ENCODE measurements around the gene FXYD5. TPM values are rescaled to one million over a fixed set of nuclear protein-coding genes. Genes with fewer than 3 reads are reported as not detected.

The FXYD5 gene
- total and polyA plus RNA-seq, 9 of the 15 experiments (the other 6 are each of a cell fraction or from before 2014, with no cell fraction given) = 104 to 537 (median 174) TPM

DNA sequence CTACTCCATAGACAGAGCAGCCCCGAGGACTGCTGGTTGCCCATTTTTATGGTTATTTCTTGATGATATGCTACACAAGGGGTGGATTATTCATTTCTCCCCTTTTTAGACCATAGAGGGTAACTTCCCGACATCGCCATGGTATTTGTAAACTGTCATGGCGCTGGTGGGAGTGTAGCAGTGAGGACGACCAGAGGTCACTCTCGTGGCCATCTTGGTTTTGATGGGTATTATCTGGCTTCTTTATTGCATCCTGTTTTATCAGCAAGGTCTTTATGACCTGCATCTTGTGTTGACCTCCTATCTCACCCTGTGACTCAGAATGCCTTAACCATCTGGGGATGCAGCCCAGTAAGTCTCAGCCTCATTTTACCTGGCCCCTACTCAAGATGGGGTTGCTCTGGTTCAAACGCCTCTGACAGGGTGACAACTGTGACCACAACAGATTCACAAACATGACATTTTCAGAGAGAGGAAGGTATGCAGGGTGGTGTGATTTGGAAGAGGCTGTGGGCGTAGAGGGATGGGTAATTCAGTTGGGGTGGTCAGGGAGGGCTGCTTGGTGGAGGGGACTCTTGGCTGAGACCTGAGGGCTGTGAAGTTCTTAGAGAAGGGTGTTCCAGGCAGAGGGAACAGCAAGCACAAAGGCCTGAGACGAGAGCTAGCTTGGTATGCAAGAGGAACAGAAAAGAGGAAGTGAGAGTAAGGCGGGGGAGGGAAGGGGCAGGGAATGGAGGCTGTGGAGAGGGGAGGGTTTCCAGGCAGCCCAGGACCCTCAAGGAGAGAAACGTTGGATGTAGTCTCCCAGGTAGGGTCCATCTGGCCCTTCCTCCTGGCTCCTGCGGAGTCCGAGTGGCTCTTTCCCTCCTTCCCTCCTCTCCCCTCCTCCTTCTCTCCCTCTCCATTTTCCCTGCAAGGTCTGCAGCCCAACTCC, 50.5 kb downstream of the FXYD5 start (continued):
- TF ChIP-seq, protein P1, sequence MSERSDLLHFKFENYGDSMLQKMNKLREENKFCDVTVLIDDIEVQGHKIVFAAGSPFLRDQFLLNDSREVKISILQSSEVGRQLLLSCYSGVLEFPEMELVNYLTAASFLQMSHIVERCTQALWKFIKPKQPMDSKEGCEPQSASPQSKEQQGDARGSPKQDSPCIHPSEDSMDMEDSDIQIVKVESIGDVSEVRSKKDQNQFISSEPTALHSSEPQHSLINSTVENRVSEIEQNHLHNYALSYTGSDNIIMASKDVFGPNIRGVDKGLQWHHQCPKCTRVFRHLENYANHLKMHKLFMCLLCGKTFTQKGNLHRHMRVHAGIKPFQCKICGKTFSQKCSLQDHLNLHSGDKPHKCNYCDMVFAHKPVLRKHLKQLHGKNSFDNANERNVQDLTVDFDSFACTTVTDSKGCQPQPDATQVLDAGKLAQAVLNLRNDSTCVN (CRISPR knock-in tag; IDR thresholded peaks at IDR 0.05) = peak; percentile 98
- TF ChIP-seq STAT5A (IDR thresholded peaks at IDR 0.05; ENCODE audit: borderline replicate concordance, low read length) (no peak), ELF1 (tag; IDR thresholded peaks at IDR 0.05) (no peak), ZNF133 (CRISPR knock-in tag; IDR thresholded peaks at IDR 0.05) (peak; percentile 89; the same call in 1 of the 2 replicates), JUND (IDR thresholded peaks at IDR 0.05; ENCODE audit: borderline replicate concordance, low read depth, low read length) (no peak), JUND (tag; IDR thresholded peaks at IDR 0.05; ENCODE audit: borderline replicate concordance, low read depth, low read length) (peak; percentile 71; the same call in 2 of the 3 replicates), ZNF316 (IDR thresholded peaks at IDR 0.05) (no peak), YBX1 (IDR thresholded peaks at IDR 0.05) (no peak), E2F3 (CRISPR knock-in tag; IDR thresholded peaks at IDR 0.05) (peak; percentile 96), TBL1XR1 (IDR thresholded peaks at IDR 0.05; ENCODE audit: low read length in 2 of 2) (no peak), ZNF561 (CRISPR knock-in tag; conservative IDR thresholded peaks at IDR 0.05) (peak; percentile 85), KAT7 (CRISPR knock-in tag; IDR thresholded peaks at IDR 0.05; ENCODE audit: borderline replicate concordance) (no peak), ZNF347 (CRISPR knock-in tag; IDR thresholded peaks at IDR 0.05; ENCODE audit: low read depth) (0 out of 2 replicates have a peak, but pooled peaks have one; percentile 74), SP1 (CRISPR knock-in tag; IDR thresholded peaks at IDR 0.05) (no peak; the same call in 1 of the 2 replicates), GTF2F1 (IDR thresholded peaks at IDR 0.05; ENCODE audit: low read depth, low read length) (no peak), TRIM24 (IDR thresholded peaks at IDR 0.05) (peak; percentile 64 to 68), HLTF (IDR thresholded peaks at IDR 0.05) (peak; percentile 56; the same call in 1 of the 2 replicates), ZNF584 (CRISPR knock-in tag; IDR thresholded peaks at IDR 0.05; ENCODE audit: low read depth) (peak; percentile 97), RBM25 (IDR thresholded peaks at IDR 0.05; ENCODE audit: low read depth, low read length, severe bottlenecking) (peak; percentile 78)
- TF ChIP-seq, protein P2, sequence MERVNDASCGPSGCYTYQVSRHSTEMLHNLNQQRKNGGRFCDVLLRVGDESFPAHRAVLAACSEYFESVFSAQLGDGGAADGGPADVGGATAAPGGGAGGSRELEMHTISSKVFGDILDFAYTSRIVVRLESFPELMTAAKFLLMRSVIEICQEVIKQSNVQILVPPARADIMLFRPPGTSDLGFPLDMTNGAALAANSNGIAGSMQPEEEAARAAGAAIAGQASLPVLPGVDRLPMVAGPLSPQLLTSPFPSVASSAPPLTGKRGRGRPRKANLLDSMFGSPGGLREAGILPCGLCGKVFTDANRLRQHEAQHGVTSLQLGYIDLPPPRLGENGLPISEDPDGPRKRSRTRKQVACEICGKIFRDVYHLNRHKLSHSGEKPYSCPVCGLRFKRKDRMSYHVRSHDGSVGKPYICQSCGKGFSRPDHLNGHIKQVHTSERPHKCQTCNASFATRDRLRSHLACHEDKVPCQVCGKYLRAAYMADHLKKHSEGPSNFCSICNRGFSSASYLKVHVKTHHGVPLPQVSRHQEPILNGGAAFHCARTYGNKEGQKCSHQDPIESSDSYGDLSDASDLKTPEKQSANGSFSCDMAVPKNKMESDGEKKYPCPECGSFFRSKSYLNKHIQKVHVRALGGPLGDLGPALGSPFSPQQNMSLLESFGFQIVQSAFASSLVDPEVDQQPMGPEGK (CRISPR knock-in tag; IDR thresholded peaks at IDR 0.05; ENCODE audit: borderline replicate concordance) = peak; percentile 97
- TF ChIP-seq, protein P3, sequence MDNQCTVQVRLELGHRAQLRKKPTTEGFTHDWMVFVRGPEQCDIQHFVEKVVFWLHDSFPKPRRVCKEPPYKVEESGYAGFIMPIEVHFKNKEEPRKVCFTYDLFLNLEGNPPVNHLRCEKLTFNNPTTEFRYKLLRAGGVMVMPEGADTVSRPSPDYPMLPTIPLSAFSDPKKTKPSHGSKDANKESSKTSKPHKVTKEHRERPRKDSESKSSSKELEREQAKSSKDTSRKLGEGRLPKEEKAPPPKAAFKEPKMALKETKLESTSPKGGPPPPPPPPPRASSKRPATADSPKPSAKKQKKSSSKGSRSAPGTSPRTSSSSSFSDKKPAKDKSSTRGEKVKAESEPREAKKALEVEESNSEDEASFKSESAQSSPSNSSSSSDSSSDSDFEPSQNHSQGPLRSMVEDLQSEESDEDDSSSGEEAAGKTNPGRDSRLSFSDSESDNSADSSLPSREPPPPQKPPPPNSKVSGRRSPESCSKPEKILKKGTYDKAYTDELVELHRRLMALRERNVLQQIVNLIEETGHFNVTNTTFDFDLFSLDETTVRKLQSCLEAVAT (IDR thresholded peaks at IDR 0.05) = peak; percentile 54 to 83; a peak in 1 of 4 replicates
- TF ChIP-seq, protein P4, sequence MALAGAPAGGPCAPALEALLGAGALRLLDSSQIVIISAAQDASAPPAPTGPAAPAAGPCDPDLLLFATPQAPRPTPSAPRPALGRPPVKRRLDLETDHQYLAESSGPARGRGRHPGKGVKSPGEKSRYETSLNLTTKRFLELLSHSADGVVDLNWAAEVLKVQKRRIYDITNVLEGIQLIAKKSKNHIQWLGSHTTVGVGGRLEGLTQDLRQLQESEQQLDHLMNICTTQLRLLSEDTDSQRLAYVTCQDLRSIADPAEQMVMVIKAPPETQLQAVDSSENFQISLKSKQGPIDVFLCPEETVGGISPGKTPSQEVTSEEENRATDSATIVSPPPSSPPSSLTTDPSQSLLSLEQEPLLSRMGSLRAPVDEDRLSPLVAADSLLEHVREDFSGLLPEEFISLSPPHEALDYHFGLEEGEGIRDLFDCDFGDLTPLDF (CRISPR knock-in tag; IDR thresholded peaks at IDR 0.05) = no peak
